DMS114 treated with DMSO at 0.1 percent for 48 hours (cell line): ENCODE data around the gene IGF1.
"Not testable (repeated sequence)": the region's sequence is repeated elsewhere in the genome, so short reads cannot be mapped to it uniquely, and the experiment has no call there.

Experiments
- DNase-seq: peaks from one replicate; lab custom pipeline; 2025; ENCODE audit not compliant: unreplicated experiment; lab: John Stamatoyannopoulos, UW

IGF1 gene

GRCh38 chr12:102390068-102390467, 90.3 kb downstream of the IGF1 start:
- no peak for DNase-seq

GRCh38 chr12:102388469-102388868, 91.9 kb downstream of the IGF1 start:
- DNase-seq, result no peak

- DNase-seq, result no peak
Observed at GRCh38 chr12:102385343-102385742, 95.0 kb downstream of the IGF1 start.

DNA sequence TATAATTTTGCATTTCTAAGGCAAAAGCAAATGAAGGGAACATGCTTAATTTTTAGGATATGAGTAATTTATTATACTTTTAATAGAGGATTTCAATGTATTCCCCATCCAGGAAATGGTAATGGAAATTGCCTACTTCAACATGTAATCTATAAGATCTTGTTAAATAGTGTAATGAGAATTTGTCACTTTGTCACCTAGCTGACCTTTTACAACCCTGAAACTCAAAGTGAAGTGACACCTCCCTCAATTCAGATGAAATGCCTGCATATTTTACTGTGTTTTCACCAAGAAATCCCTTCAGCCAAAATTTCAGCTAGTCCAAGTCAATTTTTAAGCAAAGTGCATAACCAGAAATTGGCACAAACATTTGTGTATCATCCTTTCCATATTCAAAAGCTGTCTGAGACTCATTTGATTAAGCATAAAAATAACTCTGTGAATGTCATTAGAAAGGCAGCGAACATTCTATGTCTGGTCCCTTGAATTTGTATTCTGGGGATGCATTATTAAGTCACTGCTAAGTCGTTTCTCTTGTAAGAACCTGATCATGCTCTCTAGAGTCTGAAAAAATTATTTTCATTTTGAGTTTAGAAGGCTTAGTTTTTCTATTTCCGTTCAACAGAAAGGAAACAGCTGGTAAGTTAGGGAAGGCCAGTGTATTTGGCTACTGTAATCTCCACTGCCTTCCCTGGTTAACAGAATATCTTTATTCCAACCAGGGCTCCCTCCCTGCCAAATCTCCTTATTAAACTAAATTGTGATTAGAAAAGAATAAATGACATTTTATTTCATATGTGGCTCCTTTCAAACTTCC, 100.8 kb downstream of the IGF1 start:
- DNase-seq, result no peak

GRCh38 chr12:102376781-102377180, 103.6 kb downstream of the IGF1 start:
- DNase-seq, result no peak

GRCh38 chr12:102376181-102376747, 104.1 kb downstream of the IGF1 start:
- no peak for DNase-seq

DNA sequence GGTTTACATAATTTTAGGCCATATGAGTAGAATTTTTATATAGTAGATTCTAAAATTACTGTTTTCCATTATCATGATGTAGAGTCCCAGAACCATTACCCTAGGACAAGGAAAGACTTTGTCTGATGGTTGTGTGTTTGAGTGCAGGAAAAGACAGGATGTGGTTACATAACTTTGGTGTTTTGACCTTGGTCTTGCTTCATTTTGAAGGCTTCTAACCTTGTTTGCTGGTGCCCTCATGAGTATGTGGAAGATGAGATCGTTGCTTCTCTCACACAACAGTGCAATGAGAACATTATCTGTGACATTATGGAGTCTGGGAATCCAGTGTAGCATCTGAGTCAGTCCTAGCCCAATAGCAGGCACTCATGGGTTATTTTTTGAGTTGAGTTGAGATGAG, 106.2 kb downstream of the IGF1 start:
- DNase-seq, result no peak

GRCh38 chr12:102372087-102372486, 108.3 kb downstream of the IGF1 start:
- no peak for DNase-seq

- no peak for DNase-seq
Observed at GRCh38 chr12:102371165-102371564, 109.2 kb downstream of the IGF1 start.

- no peak for DNase-seq
Observed at GRCh38 chr12:102369876-102370275, 110.5 kb downstream of the IGF1 start.

DNA sequence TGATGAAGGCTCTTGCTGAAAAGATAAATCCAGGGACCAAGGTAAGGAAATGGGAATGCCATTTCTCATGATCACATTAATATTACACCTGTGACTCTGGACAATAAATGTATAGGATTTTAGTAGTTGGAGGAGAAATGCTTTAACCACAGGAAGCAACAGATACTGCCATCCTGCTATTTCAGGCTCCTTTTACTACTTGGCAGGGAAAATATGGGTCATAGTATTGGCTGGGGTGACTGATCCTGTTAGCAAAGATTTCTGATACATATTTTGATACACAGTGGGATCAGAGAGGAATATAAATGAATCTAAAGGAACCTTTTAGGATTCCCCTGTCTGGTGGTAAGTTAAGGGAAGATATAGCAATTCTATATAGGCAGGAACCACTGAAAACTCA, 115.0 kb downstream of the IGF1 start:
- no peak for DNase-seq

DNA sequence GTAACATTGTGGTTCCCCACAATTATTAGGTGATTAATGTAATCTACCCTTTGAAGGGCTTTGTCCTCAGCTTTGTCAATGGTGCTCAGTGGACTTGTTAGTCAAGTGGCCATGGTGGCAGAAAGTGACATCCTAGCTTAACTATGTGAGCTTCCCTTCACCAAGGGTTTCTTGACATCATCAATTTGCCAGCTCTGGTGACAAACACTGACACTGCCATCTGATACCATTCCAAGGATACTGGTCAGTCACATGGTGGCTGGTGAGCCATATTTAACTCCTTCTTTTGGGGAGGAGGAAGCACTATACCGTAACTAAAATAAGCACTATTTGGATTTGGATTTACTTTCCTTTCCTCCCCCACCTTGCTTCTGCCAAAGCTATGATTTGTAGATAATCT, 115.7 kb downstream of the IGF1 start:
- no peak for DNase-seq

DNA sequence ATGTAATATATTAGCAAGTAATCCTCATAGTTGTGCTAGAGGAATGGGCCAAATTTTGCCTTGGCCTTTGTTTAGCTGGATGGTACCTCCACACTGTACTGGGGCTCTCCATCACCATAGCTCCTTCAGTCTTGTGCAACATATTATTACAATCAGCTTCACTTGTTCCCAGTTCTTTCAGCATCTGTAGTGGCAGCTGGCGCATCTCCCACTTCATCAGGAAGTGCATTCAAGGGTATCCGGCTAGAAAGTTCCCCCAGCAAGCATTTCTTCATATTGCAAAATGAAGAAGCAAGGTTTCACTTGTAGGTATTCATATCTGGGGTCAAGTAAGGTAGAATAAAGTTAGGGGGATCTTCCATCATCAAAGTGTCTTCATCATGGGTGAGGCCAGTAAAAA, 123.7 kb downstream of the IGF1 start:
- DNase-seq, result no peak

GRCh38 chr12:102354281-102354680, 126.1 kb downstream of the IGF1 start:
- DNase-seq, result not testable (repeated sequence)

DNA sequence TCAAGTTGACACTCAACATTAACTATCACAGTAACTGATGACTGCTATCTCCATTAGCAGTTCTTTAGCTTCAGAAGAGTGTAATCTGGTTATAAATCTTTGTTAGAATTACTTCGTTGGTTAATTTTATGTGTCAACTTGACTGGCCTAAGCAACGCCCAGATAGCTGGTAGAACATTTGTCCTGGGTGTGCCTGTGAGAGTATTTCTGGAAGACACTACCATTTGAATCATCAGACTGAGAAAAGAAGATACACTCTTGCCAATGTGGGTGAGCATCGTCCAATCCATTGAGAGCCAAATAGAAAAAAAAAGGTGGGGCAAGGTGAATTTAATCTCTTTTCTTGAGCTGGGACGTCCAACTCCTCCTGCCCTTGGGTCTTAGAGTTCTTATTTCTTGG, 129.0 kb downstream of the IGF1 start:
- DNase-seq, result no peak

DNA sequence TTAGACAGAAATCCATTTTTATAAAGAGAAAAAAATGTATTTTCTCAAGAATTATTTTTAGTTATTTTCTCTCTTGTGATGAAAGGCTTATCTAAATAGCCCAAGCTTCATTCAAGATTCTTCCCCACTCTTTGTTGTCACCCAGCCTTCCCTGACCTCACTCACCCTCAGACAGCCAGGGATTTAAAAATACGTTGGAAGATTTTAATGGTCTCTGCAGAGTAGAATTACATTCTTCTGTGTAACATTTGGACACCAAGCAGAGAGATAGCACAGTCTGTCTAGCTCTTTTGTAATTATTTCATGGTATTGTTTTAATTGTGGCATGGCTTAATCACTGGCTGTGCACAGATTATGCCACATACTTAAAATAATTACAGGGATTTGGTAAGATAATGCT, 130.3 kb downstream of the IGF1 start:
- DNase-seq, result no peak

- DNase-seq, result no peak
Observed at GRCh38 chr12:102349079-102349478, 131.3 kb downstream of the IGF1 start.

DNA sequence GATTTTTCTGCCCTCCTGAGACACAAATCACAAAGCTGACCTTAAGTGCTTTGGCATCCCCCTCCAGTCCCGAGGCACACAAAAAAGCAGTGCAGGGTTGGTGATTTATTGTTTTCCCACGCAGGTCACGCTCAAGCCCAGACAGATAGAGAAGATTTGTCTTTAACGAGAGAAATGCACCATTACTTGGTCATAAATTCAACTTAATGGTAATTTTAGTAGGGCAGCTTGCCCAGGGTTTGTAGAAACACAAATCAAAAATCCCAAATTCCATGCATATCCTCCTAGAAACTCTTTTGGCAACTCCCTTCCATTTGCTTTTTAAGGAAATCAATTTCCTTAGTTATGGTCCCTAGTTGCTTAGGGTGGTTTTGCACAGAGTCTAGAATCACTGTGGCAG, 132.6 kb downstream of the IGF1 start:
- DNase-seq, result no peak
